Epithelial cell of prostate (primary cell): ENCODE measurements around the gene CCDC83.
"Not testable (repeated sequence)": the region's sequence is repeated elsewhere in the genome, so short reads cannot be mapped to it uniquely, and the experiment has no call there.

Experiments
- DNase-seq: peaks from one replicate; pipeline ENCODE4 v3.0.0-alpha.2; 2011; ENCODE audit warnings: low read depth, low spot score
- H3K27ac ChIP-seq: fragments of 450-650 bp; 2 replicates; pipeline ENCODE4 v1.5.1; 2017; ENCODE audit warnings: mild to moderate bottlenecking

Gene CCDC83

DNA sequence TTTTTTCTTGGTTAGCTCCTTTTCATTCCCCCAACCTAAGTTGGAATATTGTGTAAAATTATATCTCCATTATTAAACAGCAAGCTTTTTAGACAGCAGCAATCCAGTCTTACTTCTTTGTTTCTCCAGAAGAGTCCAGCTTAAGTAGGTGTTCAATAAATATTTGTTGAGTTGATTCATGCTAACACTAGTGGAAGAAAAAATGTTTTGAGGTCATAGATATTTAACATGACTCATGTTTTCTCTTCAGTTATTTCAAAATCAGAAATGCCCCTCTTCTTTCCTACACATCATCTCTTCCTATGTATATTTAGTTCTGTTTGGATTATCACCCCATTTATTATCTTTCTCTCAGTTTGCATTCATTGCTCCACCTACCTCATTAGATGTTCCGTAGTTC, 20.3 kb downstream of the CCDC83 start:
- peak overlapping the region; percentile 23 for H3K27ac ChIP-seq
- DNase-seq = no peak

DNA sequence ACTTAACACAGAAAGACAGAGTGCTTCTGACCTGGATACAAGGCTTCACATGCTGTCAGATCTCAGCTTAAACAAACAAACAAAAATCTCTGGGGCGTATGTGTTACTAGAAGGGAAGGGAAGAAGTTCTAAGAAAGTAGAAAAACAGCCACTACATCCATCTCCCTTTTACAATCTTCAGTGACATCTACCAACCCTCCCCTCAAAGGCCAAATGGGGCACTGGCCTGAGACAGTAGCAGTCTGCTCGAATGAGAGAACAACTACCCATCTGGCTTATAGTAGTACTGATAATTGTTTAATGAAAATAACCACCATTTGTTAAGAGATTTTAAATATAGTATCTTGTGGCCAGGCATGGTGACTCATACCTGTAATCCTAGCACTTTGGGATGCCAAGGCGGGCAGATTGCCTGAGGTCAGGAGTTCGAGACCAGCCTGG, 29.4 kb downstream of the CCDC83 start:
- no peak overlapping the region for H3K27ac ChIP-seq
- DNase-seq = no peak

DNA sequence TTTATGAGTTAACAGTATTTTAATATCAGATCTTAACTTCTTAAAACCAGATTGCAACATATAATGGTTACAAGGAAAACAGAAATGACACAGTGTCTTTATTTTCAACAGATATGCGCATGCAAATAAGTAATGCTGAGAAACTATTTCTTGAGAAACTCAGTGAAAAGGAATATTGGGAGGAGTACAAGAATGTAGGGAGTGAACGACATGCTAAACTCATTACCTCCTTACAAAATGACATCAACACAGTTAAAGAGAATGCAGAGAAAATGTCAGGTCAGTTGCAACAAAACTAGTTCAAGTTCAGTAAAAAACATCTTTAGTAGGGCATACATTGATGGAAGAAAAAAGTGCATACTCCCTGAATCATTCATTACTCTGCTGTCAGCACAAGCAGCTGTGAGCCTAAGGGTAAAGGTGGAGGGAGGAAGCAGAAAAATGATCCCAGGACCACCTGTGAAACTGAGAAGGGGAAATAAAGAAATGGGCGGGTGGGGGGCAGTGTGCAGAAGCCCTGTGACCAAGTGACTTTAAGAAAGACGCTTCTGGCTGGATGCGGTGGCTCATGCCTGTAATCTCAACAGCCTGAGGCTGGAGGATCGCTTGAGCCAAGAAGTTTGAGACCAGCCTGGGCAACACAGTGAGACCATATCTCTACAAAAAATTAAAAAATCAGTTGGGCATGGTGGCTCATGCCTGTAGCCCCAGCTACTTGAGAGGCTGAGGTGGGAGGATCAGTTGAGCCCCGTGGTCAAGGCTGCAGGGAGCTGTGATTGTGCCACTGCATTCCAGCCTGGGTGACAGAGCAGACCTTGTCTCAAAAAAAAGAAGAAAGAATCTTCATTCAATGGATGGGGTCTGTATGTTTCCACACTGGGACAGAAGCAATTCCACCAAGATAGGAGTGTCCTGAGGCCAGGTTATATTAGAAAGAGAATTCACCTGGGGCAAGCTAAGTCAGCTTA, 31.2 kb downstream of the CCDC83 start:
- no peak for DNase-seq
- H3K27ac ChIP-seq = no peak overlapping the region

DNA sequence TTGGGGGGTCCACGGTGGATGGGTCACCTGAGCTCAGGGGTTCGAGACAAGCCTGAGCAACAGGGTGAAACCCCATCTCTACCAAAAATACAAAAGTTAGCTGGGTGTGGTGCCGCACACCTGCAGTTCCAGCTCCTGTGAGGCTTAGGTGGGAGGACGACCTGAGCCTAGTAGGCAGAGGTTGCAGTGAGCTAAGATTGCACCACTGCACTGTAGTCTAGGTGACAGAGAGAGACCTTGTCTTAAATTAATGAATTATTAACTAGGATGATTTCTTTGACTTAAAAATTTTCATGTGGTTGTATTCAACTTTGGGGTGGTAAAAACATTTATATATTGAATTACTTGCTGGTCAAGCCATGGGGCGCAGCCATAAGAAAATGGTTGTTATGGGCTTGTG, 33.9 kb downstream of the CCDC83 start:
- DNase-seq = no peak
- H3K27ac ChIP-seq = no peak overlapping the region

DNA sequence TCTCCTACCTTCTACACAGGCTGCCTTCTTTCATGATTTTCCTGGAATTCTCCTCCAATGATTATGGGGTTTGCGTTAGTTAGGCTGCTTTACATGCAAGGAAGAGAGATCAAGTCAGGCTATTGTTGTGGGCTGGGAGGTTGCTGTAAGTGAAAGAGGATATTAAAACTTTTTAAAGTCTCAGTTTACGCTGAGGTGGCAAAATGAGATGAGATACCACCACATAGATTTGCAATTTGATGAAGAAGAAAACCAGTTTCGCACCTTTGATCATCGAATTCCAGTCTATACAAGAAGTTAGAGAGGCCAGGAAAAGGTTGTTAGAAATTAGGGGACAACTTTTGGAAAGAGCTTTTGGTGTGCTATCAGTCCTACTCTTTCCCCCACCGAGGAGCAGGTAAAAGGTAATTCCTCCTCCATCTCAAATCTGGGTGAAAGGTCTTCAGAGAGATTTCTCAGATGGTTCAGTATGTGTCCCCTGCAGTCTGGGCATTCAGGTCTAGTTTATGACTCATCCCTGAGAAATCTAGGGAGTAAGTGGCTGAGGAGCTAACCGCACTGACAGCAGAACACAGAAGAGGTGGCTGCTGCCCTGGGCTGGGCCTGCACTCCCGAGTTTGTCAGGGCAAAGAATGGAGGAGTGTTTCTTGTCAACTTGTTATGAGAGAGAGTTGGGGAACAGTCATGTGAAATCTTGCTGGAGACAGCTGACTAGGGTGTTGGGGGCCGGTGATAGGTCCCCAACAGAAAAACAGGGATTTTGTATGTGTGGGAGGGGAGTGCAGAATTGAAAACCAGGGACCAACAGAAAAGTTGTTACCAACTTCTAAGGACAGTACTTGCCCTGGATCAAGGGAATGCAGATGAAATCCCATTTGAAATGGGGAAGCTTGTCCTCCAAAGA, 34.7 kb downstream of the CCDC83 start:
- DNase-seq = peak; percentile 52
- H3K27ac ChIP-seq = no peak overlapping the region

DNA sequence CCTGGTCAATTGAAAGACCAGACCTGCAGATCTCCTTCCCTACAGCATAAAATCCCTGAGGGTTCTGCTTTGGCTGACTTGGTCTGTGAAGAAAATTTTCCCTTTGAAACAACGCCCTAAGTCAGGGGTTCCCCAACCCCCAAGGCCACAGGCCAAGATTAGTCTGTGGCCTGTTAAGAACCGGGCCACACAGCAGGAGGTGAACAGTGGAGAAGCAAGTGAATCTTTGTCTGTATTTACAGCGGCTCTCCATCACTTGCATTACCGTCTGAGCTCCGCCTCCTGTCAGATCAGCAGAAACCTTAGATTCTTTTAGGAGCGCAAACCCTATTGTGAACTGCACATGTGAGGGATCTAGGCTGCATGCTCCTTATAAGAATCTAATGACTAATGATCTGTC, 38.2 kb downstream of the CCDC83 start:
- H3K27ac ChIP-seq = no peak overlapping the region
- no peak for DNase-seq

DNA sequence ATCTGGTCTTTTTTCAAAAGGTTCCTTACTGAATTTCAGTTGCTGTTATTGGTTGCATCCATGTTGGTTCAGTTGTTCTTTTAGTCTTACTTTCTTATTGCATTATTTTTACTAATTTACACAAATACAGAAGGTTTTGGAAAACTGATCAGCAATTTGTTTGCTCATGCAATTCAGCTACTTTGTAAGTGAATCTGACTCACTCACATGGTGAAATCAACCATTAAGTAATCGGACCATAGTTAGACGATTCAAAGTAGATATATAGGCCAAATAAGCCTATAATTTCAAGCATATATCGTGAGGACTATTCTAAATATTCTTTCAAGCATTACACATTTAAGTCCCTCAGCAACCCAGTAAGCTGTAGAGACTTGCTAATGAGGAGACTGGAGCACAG, 41.7 kb downstream of the CCDC83 start:
- no peak overlapping the region for H3K27ac ChIP-seq
- no peak for DNase-seq

DNA sequence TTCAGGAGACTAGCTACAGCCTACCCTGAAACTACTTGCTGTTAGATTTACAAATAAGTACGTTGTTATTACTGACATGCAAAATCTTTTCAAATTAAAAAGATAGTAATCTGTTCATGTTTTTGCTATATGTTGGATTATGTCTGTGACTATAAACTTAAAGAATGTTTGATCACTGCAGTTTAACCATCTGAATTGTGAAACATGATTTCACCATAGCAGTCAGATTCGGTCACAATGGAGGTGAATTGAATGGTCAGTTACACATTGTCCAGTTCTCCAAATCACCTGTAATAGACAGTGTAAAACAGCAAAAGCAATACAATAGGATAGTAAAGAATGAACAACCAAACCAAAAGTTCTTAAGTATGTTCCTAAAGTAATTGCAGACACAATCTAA, 43.3 kb downstream of the CCDC83 start:
- H3K27ac ChIP-seq = no peak overlapping the region
- no peak for DNase-seq

DNA sequence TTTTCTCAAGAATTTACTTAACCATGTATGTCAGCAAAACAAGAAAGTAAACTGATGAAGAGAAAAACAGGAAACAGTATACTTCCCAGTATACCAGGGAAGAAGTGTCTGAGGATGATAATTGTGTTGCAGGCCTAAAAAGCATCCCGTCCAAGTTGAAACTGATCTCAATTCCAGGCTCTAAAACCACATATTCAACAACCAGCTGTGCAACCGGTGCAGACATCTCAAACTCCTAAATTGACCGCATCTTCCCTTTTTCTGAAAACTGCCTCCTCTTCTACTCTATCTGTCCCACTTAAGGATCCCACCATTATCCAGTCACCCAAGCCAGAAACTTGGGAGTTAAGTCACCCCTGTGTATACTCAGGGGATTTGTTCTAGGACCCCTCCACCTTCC, 47.2 kb downstream of the CCDC83 start:
- no peak for DNase-seq
- no peak overlapping the region for H3K27ac ChIP-seq

DNA sequence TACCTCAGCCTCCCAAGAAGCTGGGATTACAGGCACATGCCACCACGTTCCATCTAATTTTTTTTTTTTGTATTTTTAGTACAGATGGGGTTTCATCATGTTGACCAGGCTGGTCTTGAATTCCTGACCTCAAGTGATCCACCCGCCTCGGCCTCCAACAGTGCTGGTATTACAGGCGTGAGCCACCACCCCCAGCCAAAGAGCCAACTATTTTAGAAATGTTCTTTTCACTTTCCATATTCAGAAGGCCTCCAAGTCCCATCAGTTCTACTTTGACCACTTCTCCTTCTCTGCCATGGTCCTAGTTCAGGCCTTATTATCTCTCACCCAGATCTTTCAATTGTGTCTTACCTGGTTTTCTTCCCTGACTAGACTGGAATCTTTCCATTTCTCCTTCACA, 48.2 kb downstream of the CCDC83 start:
- H3K27ac ChIP-seq = no peak overlapping the region
- no peak for DNase-seq

DNA sequence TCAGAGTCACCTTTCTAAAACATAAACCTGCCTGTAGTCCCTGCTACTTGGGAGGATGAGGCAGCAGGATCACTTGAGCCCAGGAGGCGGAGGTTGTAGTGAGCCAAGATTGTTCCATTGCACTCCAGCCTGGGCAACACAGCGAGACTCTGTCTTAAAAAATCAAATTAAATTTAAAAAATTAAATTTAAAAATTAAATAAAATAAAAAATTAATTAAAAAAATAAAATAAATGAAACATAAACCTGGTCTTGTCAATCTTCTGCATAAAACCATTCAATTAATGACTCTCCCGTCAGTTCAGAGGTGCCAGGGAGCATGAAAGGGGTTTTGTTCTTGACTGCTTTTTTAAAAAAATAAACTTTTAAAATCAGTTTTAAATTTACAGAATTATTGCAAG, 48.6 kb downstream of the CCDC83 start:
- H3K27ac ChIP-seq = no peak overlapping the region
- DNase-seq = no peak

DNA sequence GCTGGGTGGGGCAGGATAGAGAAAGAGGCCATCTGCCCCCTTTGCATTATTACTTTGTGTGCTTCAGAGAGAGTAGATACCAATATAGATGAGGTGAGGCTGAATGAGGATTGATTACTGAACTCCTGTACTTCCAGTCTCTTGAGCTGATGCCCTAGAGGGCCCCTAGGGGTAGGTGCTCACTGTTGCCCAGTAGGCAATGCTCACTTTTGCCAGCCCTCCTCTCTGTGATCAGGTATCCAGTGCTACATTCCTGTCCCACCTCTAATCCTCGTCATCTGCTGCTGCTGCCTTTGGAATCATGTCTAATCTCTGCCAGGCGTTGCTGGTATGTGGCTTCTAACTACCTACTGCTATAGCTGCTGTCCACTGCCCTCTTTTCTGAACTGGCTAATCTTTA, 57.2 kb downstream of the CCDC83 start:
- DNase-seq = no peak
- H3K27ac ChIP-seq = no peak overlapping the region

DNA sequence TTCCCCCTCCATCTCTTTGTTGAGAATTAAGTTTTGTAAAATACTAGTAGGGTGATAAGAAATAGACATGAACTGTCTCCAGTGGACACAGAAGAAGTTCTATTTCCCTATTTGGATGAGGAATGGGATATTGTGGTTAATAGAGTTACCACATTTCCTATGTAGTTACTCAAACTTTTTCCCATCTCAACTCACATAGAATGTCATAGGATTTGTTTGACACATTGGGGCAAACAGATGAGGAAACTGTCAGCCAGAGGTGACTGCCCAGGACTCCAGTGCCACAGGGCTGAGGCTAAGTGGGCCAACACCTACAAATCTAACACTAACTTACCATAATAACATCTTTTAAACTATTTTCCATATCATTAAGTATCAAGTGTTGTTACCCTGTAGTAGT, 58.3 kb downstream of the CCDC83 start:
- no peak for DNase-seq
- H3K27ac ChIP-seq = no peak overlapping the region

DNA sequence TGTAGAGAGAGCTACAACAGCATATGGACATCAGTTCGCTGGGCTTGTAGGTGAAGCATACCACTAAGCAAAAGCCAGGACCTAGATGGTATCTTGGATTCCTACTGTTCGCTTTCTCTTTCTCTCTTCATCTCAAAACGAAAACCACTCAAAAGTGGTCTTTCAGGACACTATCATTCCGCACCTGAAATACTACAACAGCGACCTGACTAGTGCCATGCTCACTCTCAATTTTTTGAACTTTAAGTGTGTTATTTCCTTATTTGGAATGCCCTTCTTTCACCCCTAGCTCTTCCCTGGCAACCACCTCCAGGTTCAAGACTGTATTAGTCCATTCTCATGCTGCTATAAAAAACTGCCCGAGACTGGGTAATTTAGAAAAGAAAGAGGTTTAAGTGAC, 59.2 kb downstream of the CCDC83 start:
- no peak for DNase-seq
- no peak overlapping the region for H3K27ac ChIP-seq

DNA sequence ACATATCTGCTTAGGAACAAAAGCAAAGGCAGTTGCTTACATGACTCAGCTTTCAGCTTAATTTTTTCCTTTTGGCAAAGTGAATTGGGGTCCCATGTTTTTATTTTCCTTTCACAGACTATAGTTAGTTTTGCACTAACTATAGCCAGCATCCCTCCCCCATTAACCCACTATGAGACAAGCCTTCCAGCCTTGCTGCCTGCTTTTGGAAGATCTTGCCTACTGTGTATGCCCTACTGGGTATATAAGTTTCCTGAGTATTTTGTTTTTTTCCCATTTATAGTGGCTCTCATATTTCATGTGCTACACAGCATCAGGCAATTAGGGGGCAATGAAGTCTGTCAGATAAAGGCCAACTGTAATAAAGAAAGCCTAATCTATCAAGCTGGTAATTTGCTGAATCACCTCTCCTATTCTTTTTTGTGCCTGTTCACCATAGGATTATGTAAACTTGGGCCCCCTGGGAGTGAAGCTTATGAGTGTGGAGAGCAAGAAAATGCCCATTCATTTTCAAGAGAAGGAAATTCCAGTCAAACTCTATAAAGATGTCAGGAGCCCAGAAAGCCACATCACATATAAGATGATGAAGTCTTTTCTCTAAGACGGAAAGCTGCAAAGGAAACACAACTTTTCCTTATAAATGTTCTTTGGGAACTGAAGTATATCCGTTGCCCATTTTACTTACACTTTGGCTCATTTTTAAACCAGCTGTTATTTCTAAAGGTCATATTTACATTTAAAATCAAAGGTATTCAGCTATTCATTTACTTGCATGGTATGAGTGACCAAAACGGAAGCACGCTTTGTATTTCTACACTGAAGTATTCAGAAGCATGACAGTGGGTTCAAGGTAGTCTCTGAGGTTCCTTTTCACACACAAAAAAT, 64.0 kb downstream of the CCDC83 start:
- no peak for DNase-seq
- no peak overlapping the region for H3K27ac ChIP-seq

DNA sequence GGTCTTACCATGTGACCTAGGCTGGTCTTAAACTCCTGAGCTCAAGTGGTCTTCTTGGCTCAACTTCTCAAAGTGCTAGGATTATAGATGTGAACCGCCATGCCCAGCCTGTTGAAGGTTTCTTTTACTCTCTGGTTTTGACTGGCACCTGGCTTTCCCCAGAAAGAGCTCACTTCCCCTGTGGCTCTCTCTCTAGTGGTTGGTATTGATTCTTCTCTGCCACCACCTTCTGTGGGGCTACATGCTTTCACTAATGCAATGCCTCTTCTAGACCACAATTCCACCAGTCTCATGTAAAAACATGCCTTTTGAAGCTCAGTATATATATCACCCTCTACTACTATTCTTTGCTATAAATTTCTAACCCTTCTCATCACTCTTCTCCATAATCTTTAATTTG, 67.2 kb downstream of the CCDC83 start:
- no peak overlapping the region for H3K27ac ChIP-seq
- DNase-seq = no peak

DNA sequence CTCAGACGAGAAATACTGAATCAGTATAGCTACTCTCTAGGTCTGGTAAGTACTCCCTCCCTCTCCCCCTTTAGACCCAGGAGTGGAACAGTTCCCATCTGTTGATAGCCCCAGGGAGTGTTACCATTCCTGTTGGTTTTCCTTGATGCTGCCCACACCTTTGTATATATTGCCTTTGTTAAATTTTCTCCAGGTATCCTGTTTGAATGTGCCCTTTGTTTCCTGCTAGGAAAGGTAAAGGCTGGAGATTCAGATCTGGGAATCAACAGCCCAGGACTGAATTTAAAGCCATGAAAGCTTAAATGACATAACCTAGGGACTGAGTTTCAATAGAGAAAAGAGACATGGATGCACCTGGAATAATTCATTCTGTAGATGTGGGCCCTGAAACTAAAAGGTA, 68.3 kb downstream of the CCDC83 start:
- H3K27ac ChIP-seq = no peak overlapping the region
- DNase-seq = no peak

DNA sequence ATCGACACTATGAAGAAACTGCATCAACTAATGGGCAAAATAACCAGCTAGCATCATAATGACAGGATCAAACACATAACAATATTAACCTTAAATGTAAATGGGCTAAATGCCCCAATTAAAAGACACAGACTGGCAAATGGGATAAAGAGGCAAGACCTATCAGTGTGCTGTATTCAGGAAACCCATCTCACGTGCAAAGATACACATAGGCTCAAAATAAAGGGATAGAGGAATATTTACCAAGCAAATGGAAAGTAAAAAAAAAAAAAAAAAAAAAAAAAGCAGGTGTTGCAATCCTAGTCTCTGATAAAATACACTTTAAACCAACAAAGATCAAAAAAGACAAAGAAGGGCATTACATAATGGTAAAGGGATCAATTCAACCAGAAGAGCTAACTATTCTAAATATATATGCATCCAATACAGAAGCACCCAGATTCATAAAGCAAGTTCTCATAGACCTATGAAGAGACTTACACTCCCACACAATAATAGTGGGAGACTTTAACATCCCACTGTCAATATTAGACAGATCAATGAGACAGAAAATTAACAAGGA, 71.6 kb downstream of the CCDC83 start:
- not testable (repeated sequence) for H3K27ac ChIP-seq, DNase-seq

DNA sequence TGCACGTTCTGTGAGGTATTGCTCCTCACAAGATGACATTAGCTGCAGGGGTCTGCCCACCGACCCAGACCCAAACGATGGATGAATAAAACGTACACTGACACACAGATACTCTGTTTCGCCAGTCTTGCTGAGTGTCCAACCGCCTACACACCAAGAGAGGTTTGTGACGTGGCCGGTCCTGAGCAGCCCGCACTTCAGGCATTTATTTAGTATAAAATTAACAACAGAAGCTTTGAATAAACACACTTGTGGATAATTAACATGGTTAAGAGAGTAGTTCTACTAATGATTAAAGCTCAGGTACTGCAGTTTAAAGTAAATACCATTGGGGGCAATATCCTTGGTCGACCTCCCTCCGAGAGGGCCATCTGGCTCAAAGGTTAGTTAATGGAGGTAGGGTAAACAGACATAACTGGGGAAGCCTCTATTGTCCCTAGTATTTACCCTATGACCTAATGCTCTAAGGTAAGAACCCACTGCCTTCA, 75.7 kb downstream of the CCDC83 start:
- DNase-seq = no peak
- H3K27ac ChIP-seq = no peak overlapping the region
